GM19043 (cell line): ENCODE data around the gene PYGO2.

Source experiments
- ATAC-seq: cut with Tn5 transposase; IDR thresholded peaks from one replicate; pipeline ENCODE4 v1.9.1; 2021; ENCODE audit warnings: low read depth; ENCODE audit not compliant: unreplicated experiment

The PYGO2 gene

GRCh38 chr1:154961207-154962155 is at the start of gene PYGO2:
TSS of gene PYGO2 (minus strand) at chr1:154961782. CDS start at chr1:154961576, 206 bp downstream.
- ATAC-seq: peak; percentile 57

- no peak for ATAC-seq
Measured at GRCh38 chr1:155011004-155011416, 49.4 kb upstream of the PYGO2 start.

GRCh38 chr1:155010211-155010918 is 48.8 kb upstream of the PYGO2 start:
- ATAC-seq: no peak

- ATAC-seq: no peak
Measured at GRCh38 chr1:155009742-155010141, 48.2 kb upstream of the PYGO2 start.

GRCh38 chr1:155009221-155009711 is 47.7 kb upstream of the PYGO2 start:
- no peak for ATAC-seq

GRCh38 chr1:155008015-155008941 is 46.7 kb upstream of the PYGO2 start:
- ATAC-seq: no peak

- no peak for ATAC-seq
Measured at GRCh38 chr1:155007251-155007828, 45.8 kb upstream of the PYGO2 start.

GRCh38 chr1:155006601-155007101 is 45.1 kb upstream of the PYGO2 start:
- ATAC-seq: no peak

- ATAC-seq: no peak
Measured at GRCh38 chr1:155005076-155006011, 43.8 kb upstream of the PYGO2 start.

GRCh38 chr1:155004352-155005075 is 42.9 kb upstream of the PYGO2 start:
- ATAC-seq: no peak

- no peak for ATAC-seq
Measured at GRCh38 chr1:155003766-155004351, 42.3 kb upstream of the PYGO2 start.

GRCh38 chr1:155003227-155003765 is 41.7 kb upstream of the PYGO2 start:
- no peak for ATAC-seq

- no peak for ATAC-seq
Measured at GRCh38 chr1:155002464-155003226, 41.1 kb upstream of the PYGO2 start, which contains the start of gene ZBTB7B. TSS of gene ZBTB7B (plus strand) at chr1:155002802. CDS start at chr1:155014661, 11,859 bp downstream.

GRCh38 chr1:155001675-155002463 is 40.3 kb upstream of the PYGO2 start:
- ATAC-seq: peak; percentile 51

GRCh38 chr1:155001425-155001674 is 39.8 kb upstream of the PYGO2 start:
- no peak for ATAC-seq
